CD4-positive, alpha-beta memory T cell (primary cell): ENCODE measurements around the gene NEDD4. TPM values are rescaled to one million over a fixed set of nuclear protein-coding genes. Genes with fewer than 3 reads are reported as not detected.
"Not testable (repeated sequence)": the region's sequence is repeated elsewhere in the genome, so short reads cannot be mapped to it uniquely, and the experiment has no call there.

Source experiments
- CTCF ChIA-PET: fragments of 350-600 bp; sonication (Branson Sonifier 250); formaldehyde crosslinking; loops from one replicate; lab custom pipeline; 2021; ENCODE audit warnings: inconsistent platforms; ENCODE audit not compliant: partially characterized antibody; lab: Charles Lee
- POLR2A ChIA-PET: fragments of 350-600 bp; sonication (Branson Sonifier 250); formaldehyde crosslinking; loops from one replicate; lab custom pipeline; 2021; ENCODE audit not compliant: partially characterized antibody; lab: Charles Lee
- DNase-seq, 5 donors: peaks; one replicate each; pipeline versions ENCODE4 v3.0.0 to v3.0.0-alpha.2; 2020 to 2022; ENCODE audit warnings: mixed read lengths in 1 of 5
- H3K27ac ChIP-seq: one replicate; pipeline ENCODE4 v1.7.0; 2013; ENCODE audit warnings: low read depth, low read length
- H3K27me3 ChIP-seq: 2 replicates; pipeline ENCODE4 v1.7.0; 2013; ENCODE audit warnings: mild to moderate bottlenecking, low read length, moderate library complexity; ENCODE audit not compliant: insufficient read depth
- H3K36me3 ChIP-seq: 2 replicates; pipeline ENCODE4 v1.7.0; 2013; ENCODE audit warnings: mild to moderate bottlenecking, low read length, moderate library complexity; ENCODE audit not compliant: insufficient read depth
- H3K4me1 ChIP-seq: 2 replicates; pipeline ENCODE4 v1.7.0; 2013; ENCODE audit warnings: mild to moderate bottlenecking, low read length, moderate library complexity; ENCODE audit not compliant: insufficient read depth
- H3K4me3 ChIP-seq, 2 donors: one replicate each; pipeline ENCODE4 v1.7.0; 2013; ENCODE audit warnings: low read length in 2 of 2, mild to moderate bottlenecking in 1 of 2
- H3K9me3 ChIP-seq, 2 donors: one replicate each; pipeline ENCODE4 v1.7.0; 2013; ENCODE audit warnings: low read length in 2 of 2, control low read depth in 1 of 2; ENCODE audit not compliant: control insufficient read depth in 1 of 2
- H3K27ac Mint-ChIP-seq, 7 donors: one replicate each; pipeline ENCODE4 v1.8.0; 2020 to 2021; ENCODE audit warnings: mixed read lengths in 7 of 7, mild to moderate bottlenecking in 6 of 7, inconsistent platforms in 3 of 7, moderate library complexity in 3 of 7
- H3K27me3 Mint-ChIP-seq, 2 donors: one replicate each; pipeline ENCODE4 v1.8.0; 2020 to 2021; ENCODE audit warnings: mixed read lengths in 2 of 2
- H3K36me3 Mint-ChIP-seq, 2 donors: one replicate each; pipeline ENCODE4 v1.8.0; 2020 to 2021; ENCODE audit warnings: mixed read lengths in 2 of 2, inconsistent platforms in 1 of 2, mild to moderate bottlenecking in 1 of 2
- H3K4me1 Mint-ChIP-seq, 4 donors: one replicate each; pipeline ENCODE4 v1.8.0; 2020 to 2021; ENCODE audit warnings: mixed read lengths in 4 of 4, mild to moderate bottlenecking in 1 of 4
- H3K4me3 Mint-ChIP-seq, 8 donors: one replicate each; pipeline ENCODE4 v1.8.0; 2020 to 2021; ENCODE audit warnings: mixed read lengths in 8 of 8, mild to moderate bottlenecking in 7 of 8, moderate library complexity in 6 of 8, inconsistent platforms in 3 of 8
- H3K9me3 Mint-ChIP-seq, 8 donors: one replicate each; pipeline ENCODE4 v1.8.0; 2020 to 2021; ENCODE audit warnings: mixed read lengths in 8 of 8, mild to moderate bottlenecking in 5 of 8, inconsistent platforms in 3 of 8, moderate library complexity in 1 of 8
- intact Hi-C: fragments of 100-400 bp; cut with micrococcal nuclease; formaldehyde crosslinking; loops from one replicate; pipeline ENCODE4 v1.15.1; 2023
- polyA plus RNA-seq, 2 donors: library from polyadenylated mRNA; unstranded; fragments of 300-500 nt; fragmentation: Illumina TruSeq; gene quantifications; one replicate each; pipeline ENCODE4 v1.2.3, GENCODE V29; 2021
- total RNA-seq, 2 experiments: library from RNA; stranded (reverse); gene quantifications; one replicate each; pipeline ENCODE4 v1.2.3, GENCODE V29; 2021

NEDD4 gene
- total and polyA plus RNA-seq, 4 experiments from 2014 or later: 3.7 to 5.8 (median 4.7) TPM

GRCh38 chr15:56023160-56023559, 29.7 kb upstream of the NEDD4 start:
- H3K4me1 Mint-ChIP-seq, H3K27me3 ChIP-seq, H3K27ac Mint-ChIP-seq, H3K4me3 Mint-ChIP-seq, POLR2A ChIA-PET, H3K9me3 ChIP-seq, H3K36me3 Mint-ChIP-seq, DNase-seq, H3K36me3 ChIP-seq, H3K27ac ChIP-seq, intact Hi-C loops, H3K4me1 ChIP-seq, H3K4me3 ChIP-seq, CTCF ChIA-PET, H3K27me3 Mint-ChIP-seq: not testable (repeated sequence)
- H3K9me3 Mint-ChIP-seq: peaks cover 0 to 21% (median 7%) of the 10 kb centered on the region in 8 donors

DNA sequence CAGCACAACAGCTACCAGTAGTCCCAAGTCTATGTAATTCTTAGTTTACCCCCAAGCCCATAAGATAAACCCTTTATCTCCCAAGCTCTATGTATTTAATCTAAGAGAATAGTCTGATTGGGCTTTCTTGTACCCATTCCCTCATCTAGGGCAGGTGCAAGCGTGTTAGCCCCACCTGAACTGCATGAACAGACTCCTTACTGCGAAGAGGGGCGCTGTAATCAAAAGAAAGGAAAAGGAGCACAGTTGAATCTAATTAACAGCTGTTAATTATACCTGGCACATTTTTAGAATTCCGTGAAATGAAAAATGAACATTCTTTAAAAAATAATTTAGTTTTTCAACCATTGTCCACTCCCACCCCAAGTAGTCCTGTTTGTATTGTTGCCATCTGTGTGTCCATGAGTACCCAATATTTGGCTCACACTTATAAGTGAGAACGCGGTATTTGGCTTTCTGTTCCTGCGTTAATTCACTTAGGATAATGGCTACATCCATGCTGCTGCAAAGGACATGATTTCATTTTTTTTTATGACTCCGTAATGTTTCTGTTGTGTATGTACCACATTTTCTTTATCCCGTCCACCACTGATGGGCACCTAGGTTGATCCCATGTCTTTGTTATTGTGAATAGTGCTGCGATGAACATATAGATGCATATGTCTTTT, 26.5 kb upstream of the NEDD4 start:
- Mint-ChIP-seq H3K4me3 (no peak overlapping the region), H3K27me3 (peaks cover 6 to 7% of the 10 kb centered on the region in 2 donors), H3K9me3 (peaks cover 0 to 14% (median 8%) of the 10 kb centered on the region in 8 donors), H3K27ac (no peak overlapping the region), H3K36me3 (peaks cover 0 to 5% of the 10 kb centered on the region in 2 donors), H3K4me1 (no peaks in the 10 kb centered on the region)
- H3K36me3 ChIP-seq: no peaks in the 10 kb centered on the region
- no peak for DNase-seq
- H3K4me3 ChIP-seq: no peak overlapping the region
- no peaks in the 10 kb centered on the region for H3K9me3 ChIP-seq
- intact Hi-C loops: no loop called here
- CTCF ChIA-PET: interaction anchor here (0.8 to 1.6 kb wide), 3 partner anchors 12 to 35 kb away, joined by 3 to 4 read pairs (median 3); no protein-coding TSS in a partner anchor
- H3K4me1 ChIP-seq: no peaks in the 10 kb centered on the region
- POLR2A ChIA-PET: no interaction called here
- H3K27me3 ChIP-seq: no peaks in the 10 kb centered on the region
- no peak overlapping the region for H3K27ac ChIP-seq

DNA sequence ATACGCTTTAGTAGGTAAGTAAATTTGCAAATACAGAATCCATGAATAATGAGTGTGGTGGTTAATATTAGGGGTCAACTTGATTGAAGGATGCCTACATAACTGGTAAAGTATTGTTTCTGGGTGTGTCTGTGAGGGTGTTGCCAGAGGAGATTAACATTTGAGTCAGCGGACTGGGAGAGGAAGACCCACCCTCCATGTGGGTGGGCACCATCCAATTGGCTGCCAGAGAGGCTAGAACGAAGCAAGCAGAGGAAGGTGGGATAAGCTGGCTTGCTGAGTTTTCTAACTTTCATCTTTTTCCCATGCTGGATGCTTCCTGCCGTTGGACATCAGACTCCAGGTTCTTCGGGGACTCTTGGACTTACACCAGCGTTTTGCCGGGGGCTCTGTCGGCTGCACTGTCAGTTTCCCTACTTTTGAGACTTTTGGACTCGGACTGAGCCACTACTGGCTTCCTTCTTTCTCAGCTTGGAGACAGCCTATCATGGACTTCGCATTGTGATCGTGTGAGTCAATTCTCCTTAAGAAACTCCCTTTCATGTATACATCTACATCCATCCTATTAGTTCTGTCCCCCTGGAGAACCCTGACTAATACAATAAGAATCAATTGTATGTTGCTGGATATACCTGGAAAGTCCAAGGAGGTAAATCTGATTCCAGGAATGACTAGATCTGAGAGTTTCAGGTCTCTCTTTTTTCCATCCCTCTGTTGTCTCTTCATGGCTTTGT, 25.8 kb upstream of the NEDD4 start:
- Histone ChIP-seq H3K4me1 (no peaks in the 10 kb centered on the region), H3K27me3 (no peaks in the 10 kb centered on the region), H3K36me3 (no peaks in the 10 kb centered on the region), H3K9me3 (no peaks in the 10 kb centered on the region), H3K27ac (no peak overlapping the region), H3K4me3 (no peak overlapping the region)
- DNase-seq: no peak
- CTCF ChIA-PET: interaction anchor here (0.8 to 1.6 kb wide), 3 partner anchors 11 to 36 kb away, joined by 3 to 4 read pairs (median 4); no protein-coding TSS in a partner anchor
- intact Hi-C loops: no loop called here
- peaks cover 6 to 7% of the 10 kb centered on the region in 2 donors for H3K27me3 Mint-ChIP-seq
- H3K27ac Mint-ChIP-seq: no peak overlapping the region
- peaks cover 0 to 11% (median 6%) of the 10 kb centered on the region in 8 donors for H3K9me3 Mint-ChIP-seq
- H3K4me3 Mint-ChIP-seq: no peak overlapping the region
- POLR2A ChIA-PET: no interaction called here
- H3K36me3 Mint-ChIP-seq: peaks cover 0 to 5% of the 10 kb centered on the region in 2 donors
- no peaks in the 10 kb centered on the region for H3K4me1 Mint-ChIP-seq

- no peaks in the 10 kb centered on the region for H3K9me3 ChIP-seq
- no peaks in the 10 kb centered on the region for H3K4me1 ChIP-seq
- no peaks in the 10 kb centered on the region for H3K36me3 ChIP-seq
- Mint-ChIP-seq H3K4me3 (no peak overlapping the region), H3K36me3 (peaks cover 0 to 6% of the 10 kb centered on the region in 2 donors), H3K27me3 (peaks cover 4 to 8% of the 10 kb centered on the region in 2 donors), H3K4me1 (no peaks in the 10 kb centered on the region), H3K27ac (no peak overlapping the region), H3K9me3 (peaks cover 0 to 17% (median 6%) of the 10 kb centered on the region in 8 donors)
- POLR2A ChIA-PET: no interaction called here
- no peaks in the 10 kb centered on the region for H3K27me3 ChIP-seq
- H3K27ac ChIP-seq: no peak overlapping the region
- no peak for DNase-seq
- CTCF ChIA-PET: interaction anchor here (0.7 to 1.6 kb wide), 3 partner anchors 24 to 36 kb away, joined by 3 to 5 read pairs (median 4); no protein-coding TSS in a partner anchor
- H3K4me3 ChIP-seq: no peak overlapping the region
- intact Hi-C loops: no loop called here
These were observed 24.5 kb upstream of the NEDD4 start for GRCh38 chr15:56017920-56018319.

DNA sequence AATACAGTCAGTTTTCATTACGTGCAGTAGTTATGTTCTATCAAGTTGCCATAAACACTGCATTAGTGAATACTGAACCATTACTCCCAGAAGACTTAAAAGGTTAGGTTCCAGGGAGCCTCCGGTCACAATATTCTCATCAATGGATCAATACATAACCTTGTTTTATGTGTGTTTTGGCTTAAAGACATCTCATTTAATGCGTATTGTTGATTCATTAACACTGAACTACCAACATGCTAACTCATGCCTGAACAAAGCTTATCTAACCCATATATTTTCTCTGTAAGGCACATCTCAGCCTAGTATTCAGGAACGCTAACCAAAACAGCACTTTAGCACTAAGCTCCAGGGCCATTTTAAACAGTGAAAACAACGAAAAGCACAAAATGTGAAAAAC, 24.1 kb upstream of the NEDD4 start:
- peaks cover 4 to 9% of the 10 kb centered on the region in 2 donors for H3K27me3 Mint-ChIP-seq
- H3K27ac Mint-ChIP-seq: no peak overlapping the region
- Histone ChIP-seq H3K27ac (no peak overlapping the region), H3K4me3 (no peak overlapping the region), H3K9me3 (no peaks in the 10 kb centered on the region), H3K36me3 (no peaks in the 10 kb centered on the region), H3K4me1 (no peaks in the 10 kb centered on the region), H3K27me3 (no peaks in the 10 kb centered on the region)
- peaks cover 0 to 8% of the 10 kb centered on the region in 2 donors for H3K36me3 Mint-ChIP-seq
- peaks cover 0 to 19% (median 6%) of the 10 kb centered on the region in 8 donors for H3K9me3 Mint-ChIP-seq
- ChIA-PET CTCF (interaction anchor here (0.7 to 1.6 kb wide), 3 partner anchors 25 to 37 kb away, joined by 3 to 5 read pairs (median 4); no protein-coding TSS in a partner anchor), POLR2A (no interaction called here)
- no peak overlapping the region for H3K4me3 Mint-ChIP-seq
- no peaks in the 10 kb centered on the region for H3K4me1 Mint-ChIP-seq
- DNase-seq: no peak
- intact Hi-C loops: no loop called here

DNA sequence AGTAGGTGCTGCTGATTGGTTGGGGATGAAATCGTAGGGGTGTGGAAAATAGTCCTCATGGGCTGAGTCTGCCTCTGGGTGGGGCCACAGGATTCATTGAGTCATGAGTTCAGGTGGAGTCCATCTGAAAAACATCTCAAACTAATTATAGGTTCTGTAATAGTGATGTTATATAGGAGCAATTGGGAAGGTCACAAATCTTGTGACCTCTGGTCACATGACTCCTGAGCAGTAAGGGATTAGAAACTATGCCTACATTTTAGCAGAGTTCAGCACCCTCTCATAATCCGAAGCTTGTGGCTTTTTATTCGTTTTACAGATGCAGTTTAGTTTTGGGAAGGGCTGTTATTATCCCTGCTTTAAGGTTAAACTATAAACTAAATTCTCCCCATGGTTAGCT, 22.9 kb upstream of the NEDD4 start:
- H3K36me3 ChIP-seq: no peaks in the 10 kb centered on the region
- H3K36me3 Mint-ChIP-seq: peaks cover 0 to 8% of the 10 kb centered on the region in 2 donors
- intact Hi-C loops: no loop called here
- POLR2A ChIA-PET: no interaction called here
- no peak overlapping the region for H3K27ac ChIP-seq
- peaks cover 0 to 19% (median 6%) of the 10 kb centered on the region in 8 donors for H3K9me3 Mint-ChIP-seq
- no peak overlapping the region for H3K27ac Mint-ChIP-seq
- no peaks in the 10 kb centered on the region for H3K4me1 ChIP-seq
- DNase-seq: no peak
- H3K9me3 ChIP-seq: no peaks in the 10 kb centered on the region
- CTCF ChIA-PET: no interaction called here
- H3K27me3 Mint-ChIP-seq: peaks cover 4 to 7% of the 10 kb centered on the region in 2 donors
- no peak overlapping the region for H3K4me3 ChIP-seq
- H3K4me3 Mint-ChIP-seq: no peak overlapping the region
- H3K4me1 Mint-ChIP-seq: no peaks in the 10 kb centered on the region
- H3K27me3 ChIP-seq: no peaks in the 10 kb centered on the region

DNA sequence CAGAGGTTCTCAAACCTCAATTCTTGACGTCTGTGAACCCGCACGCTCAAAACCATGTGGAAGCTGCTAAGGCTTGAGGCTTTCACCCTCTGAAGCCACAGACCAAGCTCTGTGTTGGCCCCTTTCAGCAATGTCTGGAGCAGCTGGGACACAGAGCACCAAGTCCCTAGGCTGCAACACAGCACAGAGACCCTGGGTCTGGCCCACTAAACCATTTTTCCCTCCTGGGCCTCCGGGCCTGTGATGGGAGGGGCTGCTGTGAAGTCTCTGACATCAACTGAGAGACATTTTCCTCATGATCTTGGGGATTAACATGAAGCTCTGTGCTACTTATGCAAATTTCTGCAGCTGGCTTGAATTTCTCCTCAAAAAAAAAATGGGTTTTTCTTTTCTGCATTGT, 21.3 kb upstream of the NEDD4 start:
- no peaks in the 10 kb centered on the region for H3K27me3 ChIP-seq
- intact Hi-C loops: no loop called here
- no peak overlapping the region for H3K4me3 Mint-ChIP-seq
- peaks cover 4 to 8% of the 10 kb centered on the region in 2 donors for H3K27me3 Mint-ChIP-seq
- H3K27ac ChIP-seq: no peak overlapping the region
- H3K36me3 Mint-ChIP-seq: peaks cover 0 to 8% of the 10 kb centered on the region in 2 donors
- DNase-seq: no peak
- no peak overlapping the region for H3K4me3 ChIP-seq
- no peaks in the 10 kb centered on the region for H3K4me1 ChIP-seq
- no peak overlapping the region for H3K27ac Mint-ChIP-seq
- POLR2A ChIA-PET: no interaction called here
- CTCF ChIA-PET: interaction anchor here (1.4 kb wide), 1 partner anchor 28 kb away, joined by 3 read pairs; no protein-coding TSS in a partner anchor
- H3K9me3 ChIP-seq: no peaks in the 10 kb centered on the region
- H3K4me1 Mint-ChIP-seq: no peaks in the 10 kb centered on the region
- H3K9me3 Mint-ChIP-seq: peaks cover 0 to 19% (median 6%) of the 10 kb centered on the region in 8 donors
- no peaks in the 10 kb centered on the region for H3K36me3 ChIP-seq
